Measurements from ENCODE around the gene GCSAML. TPM values are rescaled to one million over a fixed set of nuclear protein-coding genes. Genes with fewer than 3 reads are reported as not detected.

The GCSAML gene

DNA sequence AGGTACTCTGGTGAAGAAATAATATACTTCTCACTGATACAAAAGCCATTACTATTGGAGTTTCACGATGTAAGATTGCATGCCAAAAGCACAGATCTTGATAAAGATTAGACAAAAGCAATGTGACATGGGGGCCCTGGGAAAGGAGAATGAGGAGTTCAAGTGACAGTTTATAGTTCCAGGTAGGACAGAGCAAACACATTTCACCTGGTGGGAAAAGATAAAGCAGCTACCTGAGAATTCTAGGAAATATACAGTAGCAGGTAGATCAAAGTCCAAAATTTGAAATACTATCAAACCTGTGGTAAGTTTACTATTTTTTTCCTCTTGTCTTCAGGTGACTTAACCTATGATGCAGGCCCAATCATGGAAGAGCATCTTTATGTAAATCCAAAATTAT is 64.5 kb downstream of the GCSAML start:
- H2BK15ac ChIP-seq (ENCODE audit: low read length), result no peak overlapping the region
- no peak overlapping the region for H2AK5ac ChIP-seq (ENCODE audit: low read depth, low read length)
- no peak overlapping the region for H3K23ac ChIP-seq (ENCODE audit: low read depth, low read length, poor library complexity)
- H2BK5ac ChIP-seq (ENCODE audit: low read length), result no peak overlapping the region
- no peak overlapping the region for H3K4me2 ChIP-seq (ENCODE audit: insufficient read depth, low read length, poor library complexity, severe bottlenecking)
- H4K8ac ChIP-seq (ENCODE audit: low read depth, low read length), result no peak overlapping the region
- no peaks in the 10 kb centered on the region for H3K9me3 ChIP-seq (replicated peaks in 1 of 2; ENCODE audit: control insufficient read depth in 2 of 2, insufficient read depth in 1 of 2, low read depth in 1 of 2, low read length in 2 of 2)
- WGBS, 2 donors (ENCODE audit: extremely low coverage in 2 of 2, insufficient read length in 2 of 2, insufficient replicate concordance in 1 of 2), result no CpG with 5 or more reads among the region's 1 CpG
- H3K18ac ChIP-seq (ENCODE audit: low read length), result no peak overlapping the region
- H4K91ac ChIP-seq (ENCODE audit: low read depth, low read length, poor library complexity), result no peak overlapping the region
- no peaks in the 10 kb centered on the region for H3K36me3 ChIP-seq (replicated peaks in 1 of 2; ENCODE audit: control insufficient read depth in 2 of 2, insufficient read depth in 2 of 2, low read length in 2 of 2)
- H3K9ac ChIP-seq (ENCODE audit: low read depth, low read length, poor library complexity), result no peak overlapping the region
- DNase-seq (ENCODE audit: low spot score), result no peak
- no peak overlapping the region for H2AFZ ChIP-seq (ENCODE audit: low read length)
- no peak overlapping the region for H3K4me3 ChIP-seq (ENCODE audit: low read length in 2 of 2)
- no peak overlapping the region for H2BK120ac ChIP-seq (ENCODE audit: low read depth, low read length)
- H3K79me1 ChIP-seq (ENCODE audit: low read depth, low read length), result no peaks in the 10 kb centered on the region
- H3K4me1 ChIP-seq (ENCODE audit: control insufficient read depth in 2 of 2, insufficient read depth in 1 of 2, low read depth in 1 of 2, low read length in 2 of 2), result no peaks in the 10 kb centered on the region
- H3K14ac ChIP-seq (ENCODE audit: low read length), result no peak overlapping the region
- H2BK12ac ChIP-seq (ENCODE audit: low read length), result no peak overlapping the region
- H3K4ac ChIP-seq (ENCODE audit: low read length), result no peak overlapping the region
- H3K27me3 ChIP-seq (ENCODE audit: control insufficient read depth in 3 of 3, insufficient read depth in 3 of 3, low read depth in 1 of 3, low read length in 3 of 3), result no peaks in the 10 kb centered on the region
- H3K27ac ChIP-seq (replicated peaks; ENCODE audit: low read length), result no peak overlapping the region

DNA sequence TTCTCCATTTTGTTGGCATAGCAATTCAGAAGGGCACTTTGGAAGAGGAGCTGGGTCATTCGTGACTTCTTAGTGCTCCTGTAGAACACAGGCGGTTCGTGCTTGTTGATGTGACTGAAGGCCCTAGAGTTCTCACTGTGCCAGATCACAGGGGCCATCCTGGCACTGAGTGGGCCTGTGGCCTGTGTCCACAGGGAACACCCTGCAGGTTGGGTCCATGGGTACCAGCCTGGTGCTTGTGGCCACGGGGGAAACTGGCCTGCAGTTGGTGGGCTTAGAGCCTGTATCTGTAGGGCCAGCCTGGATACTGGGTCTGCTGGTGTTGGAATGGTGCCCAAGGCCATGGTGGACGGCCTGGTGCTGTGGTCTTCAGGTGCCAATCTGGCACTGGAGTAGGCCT is 65.7 kb downstream of the GCSAML start:
- Histone ChIP-seq H3K36me3 (replicated peaks in 1 of 2; ENCODE audit: control insufficient read depth in 2 of 2, insufficient read depth in 2 of 2, low read length in 2 of 2) (no peaks in the 10 kb centered on the region), H3K18ac (ENCODE audit: low read length) (no peak overlapping the region), H3K14ac (ENCODE audit: low read length) (no peak overlapping the region), H3K79me1 (ENCODE audit: low read depth, low read length) (no peaks in the 10 kb centered on the region), H3K23ac (ENCODE audit: low read depth, low read length, poor library complexity) (peak overlapping the region; percentile 1), H3K4me3 (ENCODE audit: low read length in 2 of 2) (no peak overlapping the region), H2BK15ac (ENCODE audit: low read length) (no peak overlapping the region), H2BK12ac (ENCODE audit: low read length) (no peak overlapping the region), H3K9ac (ENCODE audit: low read depth, low read length, poor library complexity) (no peak overlapping the region), H3K27me3 (ENCODE audit: control insufficient read depth in 3 of 3, insufficient read depth in 3 of 3, low read depth in 1 of 3, low read length in 3 of 3) (no peaks in the 10 kb centered on the region), H3K4ac (ENCODE audit: low read length) (no peak overlapping the region), H2AFZ (ENCODE audit: low read length) (no peak overlapping the region), H4K91ac (ENCODE audit: low read depth, low read length, poor library complexity) (no peak overlapping the region), H3K4me2 (ENCODE audit: insufficient read depth, low read length, poor library complexity, severe bottlenecking) (no peak overlapping the region), H4K8ac (ENCODE audit: low read depth, low read length) (no peak overlapping the region), H3K27ac (replicated peaks; ENCODE audit: low read length) (no peak overlapping the region), H2BK120ac (ENCODE audit: low read depth, low read length) (no peak overlapping the region), H3K4me1 (ENCODE audit: control insufficient read depth in 2 of 2, insufficient read depth in 1 of 2, low read depth in 1 of 2, low read length in 2 of 2) (no peaks in the 10 kb centered on the region), H2AK5ac (ENCODE audit: low read depth, low read length) (no peak overlapping the region), H3K9me3 (replicated peaks in 1 of 2; ENCODE audit: control insufficient read depth in 2 of 2, insufficient read depth in 1 of 2, low read depth in 1 of 2, low read length in 2 of 2) (no peaks in the 10 kb centered on the region), H2BK5ac (ENCODE audit: low read length) (no peak overlapping the region)
- no CpG with 5 or more reads among the region's 5 CpGs for WGBS, 2 donors (ENCODE audit: extremely low coverage in 2 of 2, insufficient read length in 2 of 2, insufficient replicate concordance in 1 of 2)
- DNase-seq (ENCODE audit: low spot score), result no peak

Small RNA genes lying within 50 kb of the gene (small RNA-seq; reads per million reads assigned to genes)
- gene RF00026 (ENCODE audit: insufficient read depth), result not detected

All from neuronal stem cell (in vitro differentiated cells).